Fibroblast of skin of left biceps (primary cell): ENCODE results near the gene HMCN2.

Experiments
- DNase-seq, 2 experiments: peaks; one replicate each; pipeline ENCODE4 v3.0.0-alpha.2; 2013; ENCODE audit warnings: low read depth in 2 of 2

HMCN2 gene, protein sequence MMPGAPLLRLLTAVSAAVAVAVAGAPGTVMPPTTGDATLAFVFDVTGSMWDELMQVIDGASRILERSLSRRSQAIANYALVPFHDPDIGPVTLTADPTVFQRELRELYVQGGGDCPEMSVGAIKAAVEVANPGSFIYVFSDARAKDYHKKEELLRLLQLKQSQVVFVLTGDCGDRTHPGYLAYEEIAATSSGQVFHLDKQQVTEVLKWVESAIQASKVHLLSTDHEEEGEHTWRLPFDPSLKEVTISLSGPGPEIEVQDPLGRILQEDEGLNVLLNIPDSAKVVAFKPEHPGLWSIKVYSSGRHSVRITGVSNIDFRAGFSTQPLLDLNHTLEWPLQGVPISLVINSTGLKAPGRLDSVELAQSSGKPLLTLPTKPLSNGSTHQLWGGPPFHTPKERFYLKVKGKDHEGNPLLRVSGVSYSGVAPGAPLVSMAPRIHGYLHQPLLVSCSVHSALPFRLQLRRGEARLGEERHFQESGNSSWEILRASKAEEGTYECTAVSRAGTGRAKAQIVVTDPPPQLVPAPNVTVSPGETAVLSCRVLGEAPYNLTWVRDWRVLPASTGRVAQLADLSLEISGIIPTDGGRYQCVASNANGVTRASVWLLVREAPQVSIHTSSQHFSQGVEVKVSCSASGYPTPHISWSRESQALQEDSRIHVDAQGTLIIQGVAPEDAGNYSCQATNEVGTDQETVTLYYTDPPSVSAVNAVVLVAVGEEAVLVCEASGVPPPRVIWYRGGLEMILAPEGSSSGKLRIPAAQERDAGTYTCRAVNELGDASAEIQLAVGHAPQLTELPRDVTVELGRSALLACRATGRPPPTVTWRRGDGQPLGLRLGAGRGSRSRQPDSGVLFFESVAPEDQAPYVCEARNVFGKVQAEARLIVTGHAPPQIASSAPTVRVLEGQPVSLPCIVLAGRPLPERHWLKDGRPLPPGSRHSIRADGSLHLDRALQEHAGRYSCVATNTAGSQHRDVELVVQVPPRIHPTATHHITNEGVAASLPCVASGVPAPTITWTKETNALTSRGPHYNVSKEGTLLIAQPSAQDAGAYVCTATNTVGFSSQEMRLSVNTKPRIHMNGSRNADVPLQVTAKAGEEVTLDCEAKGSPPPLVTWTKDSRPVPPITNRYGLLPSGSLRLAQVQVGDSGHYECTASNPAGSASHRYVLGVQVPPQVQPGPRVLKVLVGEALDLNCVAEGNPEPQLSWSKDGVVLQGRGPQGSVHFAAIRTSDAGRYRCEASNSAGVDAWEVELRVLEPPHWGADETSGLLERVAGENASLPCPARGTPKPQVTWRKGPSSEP (N-terminal part only)

DNA sequence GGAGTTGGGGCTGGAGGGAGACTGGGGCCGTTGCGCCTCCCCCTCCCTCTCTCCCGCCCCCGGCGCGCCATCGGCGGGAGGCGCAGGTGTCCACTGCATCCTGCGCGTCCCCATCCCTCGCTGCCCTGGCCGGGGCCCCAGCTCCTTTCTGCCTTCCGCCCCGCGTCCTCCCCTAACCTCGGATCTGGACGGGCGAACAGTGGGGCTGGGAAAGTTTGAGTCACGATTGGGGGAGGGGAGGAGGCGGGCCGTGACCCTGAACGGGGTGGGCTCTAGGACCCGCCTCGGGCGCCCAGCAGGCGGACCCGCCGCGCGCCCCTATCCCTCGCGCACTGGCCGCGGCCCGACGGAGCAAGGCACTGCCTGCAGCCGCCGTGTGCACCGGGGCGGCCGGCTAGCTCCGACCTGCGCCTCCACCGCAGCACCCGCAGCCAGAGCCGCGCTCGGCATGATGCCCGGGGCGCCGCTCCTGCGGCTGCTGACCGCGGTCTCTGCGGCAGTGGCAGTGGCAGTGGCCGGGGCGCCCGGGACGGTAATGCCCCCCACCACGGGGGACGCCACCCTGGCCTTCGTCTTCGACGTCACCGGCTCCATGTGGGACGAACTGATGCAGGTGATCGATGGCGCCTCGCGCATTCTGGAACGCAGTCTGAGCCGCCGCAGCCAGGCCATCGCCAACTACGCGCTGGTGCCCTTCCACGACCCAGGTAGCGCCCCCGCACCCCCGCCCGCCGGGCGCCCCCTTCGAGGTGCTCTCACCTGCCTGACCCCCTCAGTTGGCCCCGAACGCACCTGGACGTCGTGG, at the start of gene HMCN2:
TSS of gene HMCN2 (plus strand) at position 330 of the 805 bp plus-strand sequence. CDS start at position 449, 119 bp downstream.
- no peak for DNase-seq

DNA sequence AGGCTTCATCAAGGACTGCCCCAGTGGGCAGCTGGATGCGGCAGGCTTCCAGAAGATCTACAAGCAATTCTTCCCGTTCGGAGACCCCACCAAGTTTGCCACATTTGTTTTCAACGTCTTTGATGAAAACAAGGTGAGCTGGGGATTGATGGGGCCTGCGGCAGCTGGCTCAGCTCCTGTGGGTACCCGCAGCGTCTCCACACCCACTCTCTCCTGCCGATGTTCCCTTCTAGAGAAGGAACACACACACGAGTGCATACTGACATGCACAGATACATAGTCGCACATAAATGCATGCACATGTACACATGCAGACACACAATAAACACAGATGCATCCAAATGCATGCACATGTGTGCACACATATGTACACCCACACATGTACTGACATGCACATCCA, 47.7 kb upstream of the HMCN2 start:
- DNase-seq, result no peak

DNA sequence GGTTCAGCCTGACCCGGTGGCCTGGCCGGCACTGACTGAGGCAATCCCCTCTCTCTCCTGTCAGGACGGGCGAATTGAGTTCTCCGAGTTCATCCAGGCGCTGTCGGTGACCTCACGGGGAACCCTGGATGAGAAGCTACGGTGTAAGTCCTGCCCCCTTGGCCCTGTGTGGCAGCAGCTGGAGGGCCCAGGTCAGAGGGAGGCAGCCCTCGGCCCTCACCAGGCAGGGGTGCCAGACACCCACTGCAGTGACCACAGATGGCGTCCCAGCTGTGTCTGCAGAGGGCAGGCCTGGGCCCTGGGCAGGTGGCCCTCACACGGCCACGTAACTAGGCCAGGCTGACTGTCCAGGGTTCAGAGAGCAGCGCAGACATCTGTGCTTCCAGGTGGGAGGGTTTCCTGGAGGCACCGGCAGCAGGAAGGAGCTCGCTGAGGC, 45.9 kb upstream of the HMCN2 start:
- no peak for DNase-seq

DNA sequence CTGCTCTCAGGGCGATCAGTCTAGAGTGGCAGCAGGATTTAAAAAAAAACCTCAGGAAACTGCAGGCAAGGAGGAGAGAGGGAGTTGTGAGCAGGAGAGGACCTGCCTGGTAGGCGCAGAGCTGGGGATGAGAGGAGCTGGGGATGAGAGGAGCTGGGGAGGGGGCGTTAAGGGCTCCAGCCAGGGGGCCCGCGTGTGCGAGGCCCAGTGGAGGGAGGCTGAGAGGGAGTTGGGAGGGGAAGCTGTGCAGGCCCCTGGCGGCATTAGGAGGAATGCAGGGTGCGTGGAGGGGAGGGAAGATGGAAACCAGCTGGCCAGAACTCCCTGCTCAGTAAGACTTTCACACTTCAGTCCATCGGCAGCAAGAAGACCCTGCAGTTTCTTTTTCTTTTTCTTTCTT, 45.2 kb upstream of the HMCN2 start:
- DNase-seq, result no peak

DNA sequence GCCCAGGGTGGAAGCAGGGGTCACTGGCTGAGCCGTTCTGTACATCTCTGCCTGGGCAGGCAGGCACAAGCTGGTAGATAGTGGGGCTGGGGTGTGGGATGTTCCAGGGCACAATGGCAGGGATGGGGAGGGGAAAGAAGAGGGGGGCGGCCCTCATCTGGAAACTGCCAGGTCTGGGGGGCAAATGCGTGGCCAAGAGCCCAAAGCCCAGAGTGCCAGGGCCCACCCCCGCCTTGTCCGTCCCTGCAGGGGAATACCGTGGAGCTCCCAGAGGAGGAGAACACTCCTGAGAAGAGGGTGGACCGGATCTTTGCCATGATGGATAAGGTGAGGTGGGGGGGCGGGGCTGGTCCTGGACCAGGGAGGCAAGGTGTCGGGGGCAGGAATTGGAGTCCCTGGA, 42.7 kb upstream of the HMCN2 start:
- DNase-seq, result no peak

DNA sequence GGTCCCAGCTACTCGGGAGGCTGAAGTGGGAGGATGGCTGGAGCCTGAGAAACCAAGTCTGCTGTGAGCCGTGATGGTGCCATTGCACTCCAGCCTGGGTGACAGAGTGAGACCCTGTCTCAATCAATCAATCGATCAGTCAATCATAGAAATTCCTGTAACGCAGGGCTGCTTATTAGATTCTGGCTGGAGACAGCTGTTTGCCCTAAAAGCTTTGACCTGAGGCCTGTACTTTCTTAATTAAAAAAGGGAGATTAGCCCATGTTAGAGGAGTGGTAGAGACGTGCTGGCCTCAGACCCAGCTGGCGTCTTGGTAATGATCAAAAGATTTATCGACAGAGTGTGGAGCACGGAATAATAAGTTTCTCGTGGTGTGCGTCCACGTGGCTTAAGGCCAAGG, 40.5 kb upstream of the HMCN2 start:
- DNase-seq, result no peak

DNA sequence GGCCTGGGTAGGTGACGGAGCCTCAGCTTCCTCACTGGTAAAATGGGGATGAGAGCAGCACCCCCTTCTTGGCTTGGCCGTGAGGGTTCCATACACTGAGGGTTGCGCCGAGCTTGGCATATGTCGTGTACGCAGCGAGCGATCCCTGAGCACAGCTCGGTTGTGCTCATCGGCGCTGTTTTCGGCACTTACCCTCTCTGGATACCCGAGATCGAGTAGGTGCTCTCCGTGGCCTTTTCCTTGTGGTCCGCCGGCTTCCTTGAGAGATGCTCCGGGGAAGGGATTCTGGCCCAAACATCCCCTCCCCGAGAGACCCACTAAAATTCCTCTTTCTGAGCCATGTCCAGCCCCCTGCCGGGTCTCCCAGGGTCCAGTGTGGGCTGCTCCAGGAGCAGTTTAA, 40.0 kb upstream of the HMCN2 start:
- no peak for DNase-seq

DNA sequence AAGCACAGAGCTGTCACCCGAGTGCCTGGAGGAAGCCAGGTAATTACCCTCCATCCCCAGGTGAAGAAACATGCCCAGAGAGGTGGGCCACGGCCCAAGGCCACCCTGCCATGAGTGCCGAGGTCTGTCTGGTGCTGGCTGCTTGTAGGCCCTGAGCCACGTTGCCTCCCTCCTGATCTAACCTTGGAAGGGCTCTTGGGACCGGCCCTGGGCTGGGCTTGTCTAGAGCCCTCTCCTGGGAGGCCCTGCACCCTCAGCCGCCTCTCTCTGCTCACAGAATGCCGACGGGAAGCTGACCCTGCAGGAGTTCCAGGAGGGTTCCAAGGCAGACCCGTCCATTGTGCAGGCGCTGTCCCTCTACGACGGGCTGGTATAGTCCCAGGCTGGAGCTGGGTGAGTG, 39.4 kb upstream of the HMCN2 start:
- no peak for DNase-seq

DNA sequence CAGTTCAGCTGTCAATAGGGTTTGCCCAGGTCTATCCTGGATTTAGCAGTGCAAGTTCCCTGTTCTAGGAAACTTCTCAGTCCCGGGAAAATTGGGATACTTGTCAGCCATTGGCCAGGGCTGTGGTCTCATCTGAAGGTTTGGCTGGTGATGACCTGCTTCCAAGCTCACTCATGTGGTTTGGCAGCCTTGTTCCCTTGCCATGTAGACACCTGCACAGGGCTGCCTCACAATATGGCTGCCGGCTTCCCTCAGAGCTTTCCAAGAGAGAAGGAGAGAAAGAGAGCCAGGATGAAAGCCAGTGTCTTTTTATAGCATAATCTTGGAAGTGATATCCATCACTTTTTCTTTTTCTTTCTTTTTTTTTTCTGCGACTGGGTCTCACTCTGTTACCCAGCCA, 37.7 kb upstream of the HMCN2 start:
- no peak for DNase-seq

DNA sequence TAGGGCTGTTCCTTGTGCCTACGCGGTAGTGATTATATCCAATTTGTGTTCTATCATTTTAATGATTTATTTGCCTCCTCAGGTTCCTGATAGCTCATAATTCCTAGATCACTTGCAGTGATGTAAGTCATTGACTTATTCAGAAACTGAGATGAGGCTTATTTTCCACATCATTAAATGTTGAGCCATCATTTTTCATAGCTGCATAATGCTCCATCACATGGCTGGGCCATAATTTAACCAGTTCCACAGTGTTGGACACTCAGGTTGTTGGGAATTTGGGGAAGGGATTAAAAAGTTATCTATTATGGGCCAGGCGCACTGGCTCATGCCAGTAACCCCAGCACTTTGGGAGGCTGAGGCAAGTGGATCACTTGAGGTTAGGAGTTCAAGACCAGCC, 35.8 kb upstream of the HMCN2 start:
- DNase-seq, result no peak

DNA sequence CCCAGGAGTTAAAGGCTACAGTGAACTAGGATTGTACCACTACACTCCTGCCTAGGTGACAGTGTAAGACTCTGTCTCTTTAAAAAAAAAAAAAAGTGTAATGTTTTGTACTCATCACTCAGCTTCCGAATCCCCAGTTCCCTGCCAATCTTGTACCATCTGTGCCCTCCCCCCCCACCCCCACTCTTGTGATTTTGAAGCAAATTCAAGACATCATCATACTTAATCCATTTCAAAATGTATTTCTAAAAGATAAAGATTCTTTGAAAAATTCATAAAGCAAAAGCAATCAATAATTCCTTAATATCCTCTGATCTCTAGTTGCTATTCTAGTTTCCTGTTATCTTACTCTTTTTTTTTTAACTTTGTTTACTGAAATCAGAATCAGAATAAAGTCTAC, 34.9 kb upstream of the HMCN2 start:
- no peak for DNase-seq

DNA sequence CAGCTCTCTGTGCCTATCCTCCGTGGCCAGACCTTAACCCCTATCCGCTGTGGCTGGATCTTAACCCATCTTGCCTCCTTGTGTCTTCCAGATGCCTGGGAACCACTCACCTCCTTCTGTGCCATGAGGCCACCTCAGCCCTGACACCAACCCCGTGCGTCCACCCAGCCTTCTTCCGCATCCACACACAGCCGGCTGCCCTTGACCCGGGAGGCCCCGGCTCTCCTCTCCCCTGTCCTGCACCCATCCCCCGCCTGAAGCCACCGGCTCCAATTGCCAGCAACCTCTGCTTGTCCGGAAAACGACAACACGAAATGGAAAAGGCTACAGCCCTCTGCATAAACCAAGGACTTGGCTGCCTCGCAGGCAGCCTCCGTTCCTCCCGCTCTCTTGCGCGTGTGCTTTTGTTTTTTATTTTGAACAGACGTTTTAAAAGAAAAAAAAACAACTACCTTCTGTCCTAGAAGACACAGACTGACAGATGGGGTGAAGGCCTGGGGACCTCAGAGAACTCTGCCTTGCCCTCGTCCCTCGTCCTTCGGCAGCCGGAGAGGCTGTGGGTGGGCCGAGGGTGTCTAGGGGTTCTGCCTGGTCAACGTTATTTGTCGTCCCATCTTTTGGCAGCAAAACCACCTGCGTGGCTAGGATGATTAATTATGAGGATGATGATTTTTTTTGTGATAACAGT, 32.5 kb upstream of the HMCN2 start:
- DNase-seq, result no peak

DNA sequence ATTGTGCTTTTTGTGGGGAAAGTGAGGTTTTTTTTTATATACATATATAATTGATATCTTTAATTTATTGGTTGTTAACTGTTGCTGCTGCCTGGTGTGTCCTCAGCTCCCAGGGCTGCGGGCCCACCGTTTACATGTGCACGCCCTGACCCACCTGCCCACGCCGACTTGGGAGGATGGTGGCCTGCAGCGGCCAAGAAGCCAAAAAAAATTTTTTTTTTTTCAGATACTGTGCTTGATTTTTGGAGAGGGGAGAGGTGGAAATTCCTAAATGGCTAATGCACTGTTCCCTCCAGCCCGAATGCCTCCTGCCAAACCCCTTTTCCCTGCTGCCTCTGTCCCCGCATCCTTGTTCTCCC, 32.0 kb upstream of the HMCN2 start:
- no peak for DNase-seq

DNA sequence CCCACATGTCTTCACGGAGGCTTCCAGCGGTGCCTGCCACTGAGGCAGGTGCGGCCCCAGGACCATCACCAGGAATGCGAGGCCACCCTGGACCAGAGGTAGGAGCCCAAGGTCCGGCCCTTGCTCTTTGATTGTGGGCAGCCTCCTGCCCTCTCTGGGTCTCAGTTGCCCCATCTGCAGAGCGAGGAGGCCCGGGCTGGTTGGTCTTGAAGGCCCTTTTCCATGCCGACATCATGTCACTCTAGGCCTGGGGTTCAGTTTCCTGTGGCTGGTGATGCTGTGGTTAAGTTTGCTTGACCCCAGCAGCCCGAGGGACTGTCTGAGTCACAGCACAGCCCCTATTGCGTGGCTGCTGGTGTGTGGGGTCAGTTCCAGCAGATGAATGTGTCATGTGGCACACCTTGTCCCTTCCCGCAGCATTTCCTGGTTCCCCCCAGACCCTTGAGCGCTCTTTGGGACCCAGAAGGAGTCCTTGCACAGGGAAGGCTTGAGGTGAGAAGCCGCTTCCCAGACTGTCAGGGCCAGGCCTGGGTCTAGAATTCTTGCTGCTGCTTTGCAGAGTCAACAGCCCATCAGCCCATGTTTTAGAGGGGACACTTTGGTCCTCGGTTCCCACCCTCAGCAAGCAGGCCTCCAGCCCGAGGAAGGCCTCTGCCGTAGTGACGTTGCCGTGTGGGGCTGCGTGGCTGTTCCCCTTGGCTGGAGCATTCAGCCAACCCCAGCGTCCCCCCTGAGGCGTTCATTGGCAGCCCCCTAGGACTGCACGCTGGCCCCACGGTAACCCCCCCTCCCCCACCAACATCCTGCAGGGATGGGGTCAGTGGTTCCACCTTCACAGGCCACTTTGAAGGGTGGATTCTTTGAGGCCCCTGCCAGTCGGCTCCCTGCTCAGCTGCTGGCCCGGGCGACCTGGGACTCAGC, 31.0 kb upstream of the HMCN2 start:
- no peak for DNase-seq

DNA sequence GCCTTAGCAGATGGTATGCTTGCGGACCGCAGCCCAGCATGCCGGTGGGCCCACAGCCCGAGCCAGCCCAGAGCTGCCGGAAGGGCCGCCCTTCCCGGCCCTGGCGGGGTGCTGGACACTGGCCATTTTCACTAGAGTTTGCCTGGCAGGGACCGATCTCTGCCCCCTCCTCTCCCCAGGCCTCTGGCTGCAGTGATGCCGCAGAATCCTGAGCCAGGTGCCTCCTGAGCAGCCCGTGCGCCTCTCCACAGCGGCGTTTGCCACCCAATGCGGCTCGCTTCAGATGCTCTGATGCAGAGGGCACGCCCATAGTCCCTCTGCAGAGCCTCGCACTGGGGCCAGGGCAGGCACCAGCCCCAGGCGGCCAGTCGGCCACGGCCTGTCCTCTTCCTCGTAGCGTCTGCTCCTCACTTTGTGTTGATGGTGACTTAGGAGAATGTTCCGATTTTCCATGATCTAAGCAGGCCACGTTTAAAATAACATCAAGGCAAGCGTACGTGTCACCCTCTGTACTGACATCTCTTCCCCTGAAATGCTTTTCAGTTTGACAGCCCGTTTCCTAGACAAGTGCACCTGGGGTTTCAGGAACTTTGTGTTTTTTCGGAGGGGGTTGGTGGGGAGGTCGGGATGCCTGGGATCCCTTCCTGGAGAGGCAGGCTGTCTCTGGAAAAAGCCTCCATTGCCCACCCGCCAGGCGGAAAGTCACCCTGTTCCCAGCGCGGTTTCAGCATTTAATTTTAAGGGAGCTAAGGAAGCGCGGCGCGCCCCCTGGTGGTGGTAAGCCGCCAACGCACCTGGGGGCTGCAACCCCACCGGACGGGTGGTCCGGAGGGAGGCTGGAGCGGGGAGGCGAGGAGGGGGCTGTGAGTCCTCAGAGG, 29.8 kb upstream of the HMCN2 start:
- peak in 1 of 2 experiments; percentile 19 for DNase-seq

DNA sequence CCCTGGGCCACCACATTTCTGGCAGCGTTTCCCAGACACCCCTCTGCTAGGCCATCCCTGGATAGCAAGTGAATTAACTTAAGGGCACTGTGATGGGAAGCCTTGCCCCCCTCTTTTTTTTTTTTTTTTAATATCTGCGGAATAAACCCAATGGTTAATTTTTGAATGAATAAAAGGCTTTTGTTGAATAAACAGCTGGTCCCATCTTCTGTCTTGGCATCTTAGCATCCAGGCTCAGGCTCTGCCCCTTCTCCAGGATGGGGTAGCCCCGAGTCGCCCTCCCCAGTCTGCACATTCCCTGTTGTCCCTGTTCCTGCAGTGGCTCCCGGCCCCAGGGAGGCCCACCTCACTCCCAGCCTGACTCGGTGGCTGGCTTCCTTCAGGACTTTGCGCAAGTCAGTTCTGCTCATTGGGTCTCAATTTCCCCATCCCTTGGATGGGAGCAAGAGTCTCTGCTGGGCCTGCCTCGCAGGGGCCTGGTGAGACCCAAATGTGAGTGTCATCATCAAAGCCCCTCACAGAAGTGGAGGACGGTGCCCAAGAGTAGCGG, 29.0 kb upstream of the HMCN2 start:
- DNase-seq, result no peak

DNA sequence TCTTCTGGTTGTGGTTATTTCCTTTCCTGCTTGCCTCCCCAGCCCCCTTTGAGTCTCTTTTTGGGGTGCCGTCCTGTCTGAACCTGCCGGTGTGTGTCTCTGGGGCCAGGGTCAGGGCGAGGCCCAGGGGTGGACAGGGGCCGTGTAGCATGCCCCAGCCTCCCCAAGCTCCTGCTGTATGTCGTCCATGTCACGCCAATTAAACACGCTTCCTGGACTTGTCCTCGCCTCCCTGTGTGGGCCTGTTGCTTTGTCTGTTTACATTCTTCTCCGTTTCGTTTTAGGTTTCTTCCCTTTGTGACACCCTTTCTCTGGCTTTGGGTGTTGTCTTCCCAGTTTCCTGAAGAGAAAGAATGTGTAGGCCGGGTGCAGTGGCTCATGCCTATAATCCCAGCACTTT, 28.5 kb upstream of the HMCN2 start:
- no peak for DNase-seq
